ENCODE measurements around the gene ATN1. TPM values are rescaled to one million over a fixed set of nuclear protein-coding genes. Genes with fewer than 3 reads are reported as not detected.

Gene ATN1
- total RNA-seq, 1 experiment from 2014 or later, result 62.0 TPM

- Mint-ChIP-seq H3K27ac (ENCODE audit: unreplicated experiment) (peak overlapping the region; percentile 18), H3K36me3 (ENCODE audit: insufficient read depth, unreplicated experiment) (peaks cover 69% of the 10 kb centered on the region), H3K27me3 (ENCODE audit: unreplicated experiment) (no peaks in the 10 kb centered on the region), H3K9me3 (ENCODE audit: low read depth, unreplicated experiment) (no peaks in the 10 kb centered on the region), H3K4me1 (ENCODE audit: low read depth, unreplicated experiment) (peaks cover 58% of the 10 kb centered on the region), H3K4me3 (ENCODE audit: low read depth, unreplicated experiment) (no peak overlapping the region)
- BruUV-seq (replicated peaks), result no TSS peak
- intact Hi-C loops (cut with micrococcal nuclease; ENCODE audit: unreplicated experiment), result no loop called here
- no peak for TF ChIP-seq CTCF (IDR thresholded peaks at IDR 0.05; ENCODE audit: unreplicated experiment)
- CTCF ChIA-PET, result no interaction called here
- no peak for DNase-seq
Observed at GRCh38 chr12:6934110-6934509, 6.4 kb downstream of the ATN1 start.

GRCh38 chr12:6935371-6936193, 7.8 kb downstream of the ATN1 start:
- TF ChIP-seq CTCF (IDR thresholded peaks at IDR 0.05; ENCODE audit: unreplicated experiment), result no peak
- CTCF ChIA-PET, result interaction anchor here (0.6 to 0.8 kb wide), 2 partner anchors 63 to 203 kb away, joined by 3 read pairs; no protein-coding TSS in a partner anchor
- no peak for DNase-seq
- Mint-ChIP-seq H3K27ac (ENCODE audit: unreplicated experiment) (peak overlapping the region; percentile 93), H3K36me3 (ENCODE audit: insufficient read depth, unreplicated experiment) (peaks cover 74% of the 10 kb centered on the region), H3K9me3 (ENCODE audit: low read depth, unreplicated experiment) (no peaks in the 10 kb centered on the region), H3K4me3 (ENCODE audit: low read depth, unreplicated experiment) (peak overlapping the region; percentile 75), H3K27me3 (ENCODE audit: unreplicated experiment) (no peaks in the 10 kb centered on the region), H3K4me1 (ENCODE audit: low read depth, unreplicated experiment) (peaks cover 47% of the 10 kb centered on the region)
- intact Hi-C loops (cut with micrococcal nuclease; ENCODE audit: unreplicated experiment), result no loop called here
- no TSS peak for BruUV-seq (replicated peaks)

- BruUV-seq (replicated peaks), result no TSS peak
- intact Hi-C loops (cut with micrococcal nuclease; ENCODE audit: unreplicated experiment), result no loop called here
- H3K27me3 Mint-ChIP-seq (ENCODE audit: unreplicated experiment), result no peaks in the 10 kb centered on the region
Observed at GRCh38 chr12:6936194-6936635, 8.5 kb downstream of the ATN1 start.

More at GRCh38 chr12:6936194-6936635, 8.5 kb downstream of the ATN1 start:
- TF ChIP-seq CTCF (IDR thresholded peaks at IDR 0.05; ENCODE audit: unreplicated experiment), result no peak
- CTCF ChIA-PET, result interaction anchor here (0.6 to 0.8 kb wide), 2 partner anchors 64 to 204 kb away, joined by 3 read pairs; no protein-coding TSS in a partner anchor
- no peak for DNase-seq
- H3K9me3 Mint-ChIP-seq (ENCODE audit: low read depth, unreplicated experiment), result no peaks in the 10 kb centered on the region
- peaks cover 80% of the 10 kb centered on the region for H3K36me3 Mint-ChIP-seq (ENCODE audit: insufficient read depth, unreplicated experiment)
- H3K4me1 Mint-ChIP-seq (ENCODE audit: low read depth, unreplicated experiment), result peaks cover 41% of the 10 kb centered on the region
- H3K27ac Mint-ChIP-seq (ENCODE audit: unreplicated experiment), result peak overlapping the region; percentile 93
- H3K4me3 Mint-ChIP-seq (ENCODE audit: low read depth, unreplicated experiment), result peak overlapping the region; percentile 75
